Posterior vena cava (tissue), 2 donors: ENCODE data around the gene VPS8. TPM values are rescaled to one million over a fixed set of nuclear protein-coding genes. Genes with fewer than 3 reads are reported as not detected.

Experiments used
- DNase-seq: peaks from one replicate; pipeline ENCODE4 v3.0.0-alpha.2; 2020; ENCODE audit warnings: low spot score
- intact Hi-C, 2 donors: fragments of 100-400 bp; cut with DNase I; formaldehyde crosslinking; loops; one replicate each; pipeline versions ENCODE4 v1.14.1 to v1.14.2; 2022 to 2023
- total RNA-seq, 2 donors: library from RNA; stranded (reverse); fragmentation: NEBNext Ultra II Directional; extraction: Animal tissue kit (Norgen Biotek cat#: 25700); gene quantifications; one replicate each; pipeline ENCODE4 v1.2.1, GENCODE V29; 2021
- donor health status: DM: yes; HTN: yes; CAD: no.
- donor health status: DM: yes; HTN: yes; CAD: no.

Gene VPS8
- total RNA-seq, 2 donors from 2014 or later: 58.8 to 66.8 TPM

DNA sequence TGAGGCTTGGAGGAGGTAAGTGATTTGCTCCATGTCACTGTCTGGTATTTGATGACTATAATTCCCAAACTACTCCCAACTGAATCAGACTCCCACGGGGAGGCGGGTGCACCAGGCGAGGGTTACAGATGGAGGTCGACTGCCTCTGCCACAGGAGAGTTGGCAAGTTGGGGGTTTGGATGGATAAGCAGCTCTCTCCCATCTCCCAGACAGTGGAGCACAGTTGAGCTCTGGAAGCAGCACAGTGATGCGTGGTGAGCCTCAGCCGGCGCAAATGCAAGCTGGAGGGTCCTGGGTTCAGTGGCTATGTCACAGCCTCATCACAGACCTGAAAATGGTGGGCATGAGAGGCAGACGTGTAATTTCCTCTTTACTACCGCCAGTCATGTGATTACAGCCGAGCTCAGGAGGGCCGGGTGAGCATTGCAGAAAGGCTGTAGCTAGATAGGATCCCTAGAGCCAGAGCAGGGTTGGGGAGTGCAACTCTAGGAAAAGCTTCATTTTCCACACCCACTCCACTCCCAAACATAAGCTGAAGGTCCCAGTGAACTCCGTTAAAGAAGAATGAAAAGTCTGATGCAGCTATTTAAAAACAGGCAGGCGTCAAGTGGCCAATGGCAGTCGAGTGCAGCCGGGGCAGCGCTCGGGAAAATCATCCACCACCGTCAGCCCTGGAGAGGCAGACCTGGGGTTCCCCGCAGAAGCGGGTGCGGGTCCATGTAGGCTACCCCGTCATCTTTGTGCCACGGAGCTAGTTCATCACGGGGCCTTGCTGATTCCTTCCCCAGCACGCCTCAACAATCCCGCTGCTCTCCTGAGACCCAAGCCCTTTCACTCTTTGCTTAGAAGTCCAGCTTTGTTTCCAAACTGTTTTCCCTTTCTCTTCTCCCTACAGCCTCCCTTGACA, 33.3 kb upstream of the VPS8 start:
- intact Hi-C loops: loop anchor here in 1 of 2 donors (10.0 kb wide), 1 partner anchor 64 kb away; the partner anchor contains the start of gene MAGEF1
- DNase-seq: no peak

DNA sequence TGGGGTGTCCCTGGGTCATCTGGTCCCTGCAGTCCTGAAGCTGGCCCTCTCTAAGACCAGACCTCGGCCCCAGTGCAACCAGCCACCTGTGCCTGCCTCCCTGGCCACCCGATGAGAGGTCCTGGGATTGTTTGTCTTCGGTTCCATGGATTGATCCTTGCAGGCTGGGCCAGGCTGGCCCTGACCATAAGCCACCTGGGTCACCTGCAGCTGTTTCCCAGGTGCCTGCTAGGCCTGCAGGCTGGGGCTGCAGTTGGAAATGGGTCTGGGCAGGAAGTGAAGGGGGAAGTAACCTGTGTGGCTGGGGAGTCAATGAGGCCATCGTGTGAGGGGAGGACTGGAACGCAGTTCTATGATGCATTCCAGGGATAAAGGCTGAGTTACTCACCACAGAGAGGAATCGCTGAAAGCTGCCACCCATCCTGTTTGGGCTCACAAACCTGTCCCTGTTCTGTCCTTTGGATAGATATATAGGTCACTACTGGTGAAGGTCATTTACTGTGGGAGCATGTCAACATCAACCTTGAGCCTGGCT, 30.9 kb upstream of the VPS8 start:
- intact Hi-C loops: no loop called here
- no peak for DNase-seq

DNA sequence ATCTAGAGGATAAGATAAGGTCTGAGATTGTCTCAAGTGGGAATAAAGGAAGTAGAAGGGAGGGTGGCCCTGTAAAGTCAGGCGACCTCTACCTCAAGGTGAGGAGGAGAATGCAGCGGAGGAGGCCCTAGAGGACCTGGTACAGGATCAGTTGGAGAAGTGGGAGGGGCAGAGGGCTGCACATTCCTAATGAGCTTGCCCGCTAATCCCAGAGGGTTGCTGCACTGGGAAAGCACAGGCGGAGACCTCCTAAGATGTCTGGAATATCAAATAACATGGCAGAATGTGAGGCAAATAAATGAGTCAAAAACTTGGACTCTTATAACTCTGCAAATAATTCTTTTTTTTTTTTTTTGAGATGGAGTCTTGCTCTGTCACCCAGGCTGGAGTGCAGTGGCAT, 30.2 kb upstream of the VPS8 start:
- DNase-seq: no peak
- intact Hi-C loops: no loop called here

DNA sequence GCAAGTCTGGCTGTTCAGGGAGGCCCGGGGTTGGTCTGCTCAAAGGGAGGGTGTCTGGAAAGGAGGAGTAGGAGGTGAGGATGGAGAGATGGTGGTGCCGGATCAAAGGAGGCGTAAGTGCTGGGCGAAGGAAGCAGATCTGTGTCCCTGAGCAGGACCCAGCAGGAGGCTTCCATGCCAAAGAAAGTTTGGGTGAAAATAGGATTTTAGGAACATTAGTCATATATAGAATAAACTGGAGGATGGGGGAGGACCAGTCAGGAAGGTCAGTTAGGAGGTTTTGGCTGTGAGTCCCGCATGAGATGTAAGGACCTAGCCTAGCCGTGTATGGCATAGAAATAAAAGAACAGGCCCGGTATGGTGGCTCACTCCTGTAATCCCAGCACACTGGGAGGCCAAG, 28.6 kb upstream of the VPS8 start:
- no peak for DNase-seq
- intact Hi-C loops: no loop called here

DNA sequence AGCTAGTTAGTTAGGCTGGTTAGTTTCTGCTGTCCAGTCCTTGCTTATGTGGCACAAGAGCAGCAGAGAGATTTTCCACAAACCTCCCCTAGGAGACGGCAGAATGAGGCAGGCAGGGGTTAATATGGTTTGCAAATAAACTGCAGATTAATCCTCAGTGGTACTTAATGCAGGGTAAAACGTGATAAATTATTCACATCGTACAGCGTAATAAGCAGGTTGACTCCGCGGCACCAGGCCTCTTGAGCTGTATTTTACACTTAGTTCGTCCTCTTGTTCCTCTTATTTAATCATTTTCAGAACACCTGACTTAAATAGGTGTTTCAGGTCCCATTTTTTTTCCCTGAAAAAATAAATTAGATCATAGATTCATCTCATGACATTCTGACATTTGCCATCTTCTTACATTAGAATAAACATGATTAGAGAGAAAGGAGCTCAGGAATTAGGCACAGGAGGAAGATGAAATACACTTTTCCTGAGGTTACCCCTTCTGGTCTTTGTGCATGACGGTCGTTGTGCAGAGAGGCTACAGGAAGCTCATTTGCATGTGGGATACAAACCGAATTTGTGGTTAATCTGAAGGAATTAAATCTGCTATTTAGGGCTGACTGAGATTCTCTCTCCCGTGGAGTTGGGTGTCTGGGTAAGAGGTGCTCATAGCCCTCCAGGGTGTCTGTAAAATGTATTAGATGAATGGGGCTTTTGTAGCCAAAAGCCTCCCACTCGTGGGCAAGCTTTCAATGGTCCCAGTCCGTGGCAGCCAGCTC, 27.1 kb upstream of the VPS8 start:
- intact Hi-C loops: no loop called here
- no peak for DNase-seq

DNA sequence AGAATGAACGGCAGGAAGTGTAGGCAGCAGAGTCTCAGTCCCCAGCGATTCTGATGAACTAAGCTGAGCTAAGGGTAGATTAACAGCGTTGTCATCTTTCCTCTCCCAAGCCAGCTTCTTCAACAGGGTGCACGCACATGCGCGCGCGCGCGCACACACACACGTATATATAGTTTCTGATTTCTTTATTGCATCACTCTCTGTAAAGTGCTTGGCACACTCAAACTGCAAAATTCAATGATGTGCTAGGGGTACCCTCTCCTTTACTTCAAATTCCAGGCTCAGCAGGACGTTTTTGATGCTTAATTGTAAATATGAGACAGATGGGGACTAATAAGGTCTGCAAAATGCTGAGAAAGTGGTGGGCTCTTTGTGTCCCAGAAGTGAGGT, 26.1 kb upstream of the VPS8 start:
- no peak for DNase-seq
- intact Hi-C loops: no loop called here

DNA sequence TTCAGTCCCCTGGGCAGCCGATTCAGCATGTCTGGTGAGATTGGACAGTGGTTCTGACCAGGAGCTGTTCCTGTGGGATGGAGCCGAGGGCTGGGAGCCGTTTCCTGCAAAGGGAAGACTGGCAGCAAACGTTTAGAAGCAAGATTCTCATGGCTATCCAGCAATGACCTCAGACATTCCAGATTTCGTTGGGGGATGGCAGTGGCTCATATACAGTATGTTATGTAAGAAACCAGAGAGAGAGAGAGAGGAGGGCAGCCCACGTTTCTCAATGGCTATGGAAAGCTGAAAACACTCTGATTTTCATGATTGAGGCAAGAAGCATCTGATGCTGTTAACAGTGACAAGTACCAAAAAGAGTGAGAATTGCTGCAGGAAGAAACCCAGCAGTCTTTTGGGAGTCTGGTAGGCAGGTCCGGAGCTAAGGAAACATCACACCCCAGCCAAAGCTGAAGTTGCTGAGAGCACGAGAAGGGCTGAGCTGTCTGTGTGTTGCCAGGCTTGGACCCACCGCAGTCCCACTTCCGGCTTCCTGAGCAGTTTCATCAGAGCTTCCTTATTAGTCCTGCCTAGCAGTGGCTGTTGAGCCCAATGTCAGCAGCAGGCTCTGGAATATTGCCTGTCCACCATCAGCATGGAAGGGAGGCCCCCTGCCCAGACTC, 25.6 kb upstream of the VPS8 start:
- intact Hi-C loops: no loop called here

DNA sequence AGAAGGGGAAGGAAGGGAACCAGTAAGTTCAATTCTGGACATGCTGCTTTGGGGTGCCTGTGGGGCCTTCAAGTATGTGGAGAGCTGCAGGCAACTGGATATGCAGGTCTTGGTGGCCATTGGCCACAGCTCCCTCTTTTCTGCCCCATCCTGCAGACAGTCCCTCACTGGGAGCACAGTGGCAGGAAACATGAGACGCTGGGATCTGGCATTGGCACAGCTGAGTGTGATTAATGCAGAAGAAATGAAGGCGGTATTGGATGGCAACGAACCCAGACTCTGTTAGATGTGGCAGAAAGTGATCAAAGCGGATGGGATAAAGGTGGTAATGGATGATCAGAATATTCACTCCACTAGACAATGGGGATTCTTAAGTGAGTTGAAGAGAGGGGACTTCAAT, 23.2 kb upstream of the VPS8 start:
- DNase-seq: no peak
- intact Hi-C loops: no loop called here

More for the DNA sequence above, 25.6 kb upstream of the VPS8 start:
- peak; percentile 89 for DNase-seq

DNA sequence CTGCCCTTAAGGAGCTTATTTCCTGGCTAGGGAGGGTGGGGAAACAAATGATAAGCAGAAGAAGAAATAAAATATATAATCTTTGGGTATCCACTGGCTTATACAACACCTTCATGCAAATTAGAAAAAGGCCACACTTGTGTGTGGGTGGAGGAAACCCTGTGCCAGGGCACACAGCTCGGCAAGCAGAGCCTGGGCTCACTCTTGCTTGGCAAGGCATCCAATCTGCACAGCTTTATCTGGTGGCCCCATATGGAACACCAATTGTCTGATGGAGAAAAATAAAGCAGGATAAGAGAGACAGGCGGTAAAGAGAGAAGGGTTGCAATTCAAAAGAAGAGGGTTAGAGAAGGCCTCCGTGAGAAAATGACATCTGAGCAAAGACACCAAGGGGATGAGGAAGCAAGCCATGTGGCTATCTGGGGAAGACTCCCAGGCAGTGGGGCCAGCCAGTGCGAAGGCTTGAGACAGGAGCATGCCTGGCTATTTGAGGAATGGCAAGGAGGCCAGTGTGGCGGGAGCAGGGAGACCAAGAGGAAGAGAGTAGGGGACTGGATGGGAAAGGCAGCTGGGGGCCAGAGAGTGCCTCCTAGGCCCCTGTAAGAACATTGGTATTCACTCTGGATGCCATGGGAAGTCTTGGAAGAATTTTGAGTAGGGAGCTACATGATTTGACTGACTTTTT, 22.5 kb upstream of the VPS8 start:
- intact Hi-C loops: no loop called here
- no peak for DNase-seq

DNA sequence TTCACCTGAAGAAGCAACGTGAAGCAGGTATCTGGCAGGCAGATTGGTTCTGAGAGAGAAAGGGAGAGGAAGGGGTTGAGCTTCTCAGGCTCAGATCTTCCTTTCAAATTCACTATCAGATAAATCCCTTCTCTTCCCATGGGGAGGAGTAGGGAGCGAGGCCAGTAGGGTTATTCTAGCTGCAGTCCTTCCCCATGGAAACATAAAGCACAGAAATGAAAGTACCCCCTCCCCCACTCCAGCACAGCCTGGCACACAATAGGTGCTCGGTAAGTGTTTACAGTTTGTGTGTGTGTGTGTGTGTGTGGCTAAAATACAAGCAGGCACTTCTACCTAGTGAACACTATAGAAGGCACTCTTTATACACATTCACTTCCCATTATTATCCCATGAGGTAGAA, 20.8 kb upstream of the VPS8 start:
- intact Hi-C loops: no loop called here
- no peak for DNase-seq

DNA sequence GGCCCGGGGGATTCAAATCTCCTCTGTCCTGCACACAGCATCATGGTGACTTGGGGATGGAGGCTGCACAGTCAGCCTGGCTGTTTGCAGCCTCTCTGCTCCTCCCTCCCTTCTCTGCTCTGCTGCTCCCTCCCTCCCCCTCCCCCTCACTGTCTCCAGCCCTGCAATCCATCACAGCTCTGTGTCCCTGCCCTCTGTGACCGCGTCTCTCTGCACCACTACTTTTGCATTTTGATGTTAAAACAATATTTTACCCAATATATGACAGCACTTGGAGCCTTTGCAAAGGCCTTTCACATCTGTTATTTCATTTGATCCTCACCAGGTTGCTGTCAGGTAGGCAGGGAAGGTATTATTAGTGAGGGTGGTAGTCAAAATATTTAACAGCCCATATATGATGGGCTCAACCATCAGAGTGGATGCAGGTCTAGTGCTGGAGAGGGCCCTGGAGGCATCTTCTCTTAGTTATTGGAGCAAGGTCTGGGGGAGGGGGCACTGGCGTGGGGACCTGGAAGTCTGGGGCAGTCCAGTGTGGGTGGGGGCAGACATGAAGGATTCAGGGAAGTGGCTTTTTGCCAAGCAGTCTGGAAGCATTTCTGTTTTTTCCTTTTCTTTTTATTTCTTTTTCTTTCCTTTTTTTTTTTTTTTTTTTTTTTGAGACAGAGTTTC, 16.3 kb upstream of the VPS8 start:
- DNase-seq: no peak

DNA sequence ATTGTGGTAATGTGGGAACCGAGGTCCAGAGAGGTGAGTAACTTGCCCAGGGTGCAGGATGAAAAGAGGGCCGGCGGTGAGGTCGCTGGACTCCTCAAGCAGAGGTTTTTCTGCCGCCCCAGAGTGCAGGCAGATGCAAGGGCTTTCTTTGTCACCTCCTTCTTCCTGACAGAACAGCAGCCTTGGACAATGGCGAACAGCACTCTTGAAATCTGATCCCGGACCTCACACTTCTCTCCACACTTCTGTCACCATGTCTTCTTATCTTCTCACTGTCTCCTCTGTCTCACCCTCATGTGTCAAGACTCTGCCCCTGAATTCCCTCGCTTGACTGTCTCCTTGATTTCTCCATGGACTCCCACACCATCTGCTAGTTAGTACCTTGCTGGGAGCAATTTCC, 15.4 kb upstream of the VPS8 start:
- intact Hi-C loops: no loop called here
- no peak for DNase-seq

More for the DNA sequence above, 16.3 kb upstream of the VPS8 start:
- intact Hi-C loops: no loop called here

DNA sequence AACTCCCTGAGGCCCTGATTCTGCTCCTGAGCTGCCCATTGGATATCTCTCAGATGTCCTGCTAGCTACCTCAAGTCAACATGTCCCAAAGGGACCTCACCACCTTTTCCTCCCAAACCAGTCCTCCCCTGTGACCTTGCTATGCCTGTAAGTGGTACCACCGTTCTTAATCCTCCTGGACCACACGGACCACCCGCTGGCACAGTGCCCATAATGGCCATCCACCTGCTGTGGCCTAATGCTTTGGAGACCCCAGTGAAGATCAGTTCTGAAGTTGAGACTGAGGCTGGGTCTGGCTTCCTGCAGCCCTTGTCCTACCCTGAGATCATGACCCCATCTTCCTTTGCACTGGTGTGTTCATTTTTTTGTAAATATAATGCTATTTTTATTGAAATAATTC, 15.0 kb upstream of the VPS8 start:
- intact Hi-C loops: no loop called here
- DNase-seq: no peak

DNA sequence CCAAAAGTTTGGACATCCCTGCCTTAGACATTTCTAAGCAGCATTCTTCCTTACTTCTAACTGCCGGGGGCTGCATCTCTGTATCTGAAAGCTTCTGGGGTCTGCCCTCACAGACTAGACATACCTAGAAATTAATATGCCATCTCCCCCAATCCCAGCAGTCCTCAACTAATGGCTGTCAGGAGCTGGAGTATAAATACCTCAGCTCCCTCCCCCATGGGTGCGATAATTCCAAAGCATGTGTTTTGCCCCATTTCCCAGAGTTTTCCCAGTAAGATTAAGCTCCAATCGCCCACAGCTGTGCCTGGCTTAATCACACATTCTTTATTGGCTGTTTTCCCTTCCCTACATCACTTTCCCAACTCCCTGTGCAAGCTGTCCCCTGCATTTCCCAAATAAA, 13.8 kb upstream of the VPS8 start:
- no peak for DNase-seq

DNA sequence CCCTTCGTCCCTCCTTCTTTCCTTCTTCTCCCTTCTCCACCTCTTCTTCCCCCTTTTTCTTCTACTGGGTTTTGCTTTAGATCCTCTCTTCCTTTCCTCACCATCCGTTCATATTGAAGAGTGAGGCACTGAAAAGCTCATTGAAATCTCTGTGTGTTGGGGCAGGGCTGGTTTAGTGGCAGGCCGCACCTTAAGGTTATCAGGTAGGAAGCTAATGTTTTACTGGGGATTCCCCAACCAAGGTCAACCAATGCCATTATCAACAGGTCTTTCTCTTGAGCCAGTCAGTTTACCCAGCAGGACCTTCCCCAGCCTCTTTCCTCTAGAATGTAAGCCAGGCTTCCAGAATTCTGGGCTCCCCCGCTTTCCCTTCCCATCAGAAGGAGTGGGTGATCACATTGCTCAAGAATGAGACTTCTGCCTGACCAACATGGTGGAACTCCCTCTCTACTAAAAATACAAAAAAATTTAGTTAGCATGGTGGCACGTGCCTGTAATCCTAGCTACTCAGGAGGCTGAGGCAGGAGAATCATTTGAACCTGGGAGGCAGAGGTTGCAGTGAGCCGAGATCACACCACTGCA, 11.5 kb upstream of the VPS8 start:
- DNase-seq: no peak
- intact Hi-C loops: no loop called here

More for the DNA sequence above, 13.8 kb upstream of the VPS8 start:
- intact Hi-C loops: no loop called here

DNA sequence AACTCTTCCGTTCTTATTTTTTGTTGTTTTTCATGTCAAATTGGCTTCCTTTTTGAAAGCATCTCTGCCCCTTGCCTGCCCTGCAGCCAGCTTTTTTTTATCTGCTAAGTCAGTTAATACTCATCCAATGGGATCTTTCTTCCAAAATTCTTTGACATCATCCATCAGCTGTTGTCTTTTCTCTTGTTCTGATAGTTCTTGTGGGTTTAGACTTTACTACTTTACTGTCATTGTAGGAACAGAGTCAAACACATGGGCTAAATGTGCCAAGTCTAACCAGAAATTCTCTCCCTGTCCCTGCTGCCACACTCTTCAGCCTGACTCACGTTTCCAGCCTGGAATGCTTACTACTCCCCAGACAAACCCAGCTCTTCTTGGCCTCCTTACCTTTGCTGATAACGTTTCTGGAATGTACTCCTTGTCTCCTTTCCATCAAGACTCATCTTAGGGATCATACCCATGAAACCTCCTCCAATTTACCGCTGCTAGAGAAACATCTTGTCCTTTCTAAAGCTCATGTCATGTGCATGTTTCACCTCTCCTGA, 10.7 kb upstream of the VPS8 start:
- intact Hi-C loops: no loop called here
- DNase-seq: no peak

DNA sequence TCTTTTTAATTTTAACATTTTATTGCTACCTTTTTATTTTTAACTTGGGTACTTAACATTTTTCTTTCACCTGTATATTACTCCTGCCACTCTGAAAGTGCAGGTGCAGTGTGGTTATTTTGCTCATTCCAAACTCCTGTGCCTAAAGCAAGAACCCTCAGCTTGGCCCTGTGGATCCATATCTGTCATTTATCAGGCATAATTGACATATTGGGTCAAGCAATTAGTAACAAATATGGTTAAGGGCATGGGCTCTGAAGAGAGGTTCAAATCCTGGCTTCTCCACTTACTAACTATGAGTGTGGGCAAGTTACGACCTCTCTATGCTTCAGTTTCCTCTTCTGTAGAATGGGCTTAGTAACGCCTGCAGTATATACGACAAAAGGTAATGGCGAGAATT, 9.8 kb upstream of the VPS8 start:
- intact Hi-C loops: no loop called here
- DNase-seq: no peak

DNA sequence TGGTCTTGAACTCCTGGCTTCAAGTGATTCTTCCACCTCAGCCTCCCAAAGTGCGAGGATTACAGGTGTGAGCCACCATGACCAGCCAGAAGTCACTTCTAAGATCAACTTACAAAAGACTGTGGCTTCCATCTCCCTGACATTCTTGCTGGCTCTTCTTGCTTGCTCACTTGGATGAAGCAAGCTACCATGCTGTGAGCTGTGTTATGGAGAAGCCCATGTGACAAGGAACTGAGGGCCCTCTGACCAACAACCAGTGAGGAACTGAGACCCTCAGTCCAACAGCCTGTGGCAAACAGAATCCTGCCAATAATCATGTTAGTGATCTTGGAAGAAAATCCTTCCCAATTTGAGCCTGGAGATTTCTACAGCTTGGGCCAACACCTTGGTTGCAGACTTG, 7.2 kb upstream of the VPS8 start:
- DNase-seq: no peak
- intact Hi-C loops: no loop called here
